Loucy (cell line): ENCODE measurements around the gene CTNNBL1.

Experiments
- EZH2phosphoT487 ChIP-seq: fragments of 200-600 bp; IDR thresholded peaks from 2 replicates; pipeline ENCODE4 v1.6.1; 2018; ENCODE audit warnings: antibody characterized with exemption, mild to moderate bottlenecking, moderate library complexity, borderline replicate concordance
- TF ChIP-seq, protein P1 (sequence below): fragments of 200-600 bp; sonication (generic); conservative IDR thresholded peaks from 2 replicates; pipeline ENCODE4 v1.5.1; 2014; ENCODE audit warnings: mild to moderate bottlenecking, antibody characterized with exemption, low read length

DNA sequence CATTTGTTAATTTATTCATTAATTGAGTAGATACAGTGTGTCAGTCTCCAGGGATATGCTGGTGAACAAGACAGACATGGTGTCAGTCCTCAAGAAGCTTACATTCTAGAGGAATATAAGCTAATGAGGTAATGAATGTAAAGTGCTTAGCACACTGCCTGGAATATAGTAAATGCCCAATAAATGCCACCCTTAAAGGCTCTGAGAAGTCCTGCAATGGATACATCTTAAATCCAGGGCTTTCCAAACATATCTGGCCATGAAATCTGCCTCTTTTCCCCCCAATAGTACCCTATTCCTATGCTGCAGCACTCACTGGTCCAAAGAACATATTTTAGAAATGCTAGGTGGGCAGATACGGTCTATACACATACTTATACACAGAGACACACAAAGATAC lies 49.2 kb upstream of the CTNNBL1 start:
- TF ChIP-seq, protein P1, sequence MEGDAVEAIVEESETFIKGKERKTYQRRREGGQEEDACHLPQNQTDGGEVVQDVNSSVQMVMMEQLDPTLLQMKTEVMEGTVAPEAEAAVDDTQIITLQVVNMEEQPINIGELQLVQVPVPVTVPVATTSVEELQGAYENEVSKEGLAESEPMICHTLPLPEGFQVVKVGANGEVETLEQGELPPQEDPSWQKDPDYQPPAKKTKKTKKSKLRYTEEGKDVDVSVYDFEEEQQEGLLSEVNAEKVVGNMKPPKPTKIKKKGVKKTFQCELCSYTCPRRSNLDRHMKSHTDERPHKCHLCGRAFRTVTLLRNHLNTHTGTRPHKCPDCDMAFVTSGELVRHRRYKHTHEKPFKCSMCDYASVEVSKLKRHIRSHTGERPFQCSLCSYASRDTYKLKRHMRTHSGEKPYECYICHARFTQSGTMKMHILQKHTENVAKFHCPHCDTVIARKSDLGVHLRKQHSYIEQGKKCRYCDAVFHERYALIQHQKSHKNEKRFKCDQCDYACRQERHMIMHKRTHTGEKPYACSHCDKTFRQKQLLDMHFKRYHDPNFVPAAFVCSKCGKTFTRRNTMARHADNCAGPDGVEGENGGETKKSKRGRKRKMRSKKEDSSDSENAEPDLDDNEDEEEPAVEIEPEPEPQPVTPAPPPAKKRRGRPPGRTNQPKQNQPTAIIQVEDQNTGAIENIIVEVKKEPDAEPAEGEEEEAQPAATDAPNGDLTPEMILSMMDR = no peak
- TF ChIP-seq EZH2phosphoT487 = no peak
